GM12878 (cell line): ENCODE measurements around the gene RBM45. TPM values are rescaled to one million over a fixed set of nuclear protein-coding genes. Genes with fewer than 3 reads are reported as not detected.

Source experiments
- ATAC-seq: fragments of 200-7000 bp; cut with Tn5 transposase; 3 replicates; pipeline ENCODE4 v1.9.1; 2020; ENCODE audit warnings: mild to moderate bottlenecking, moderate library complexity
- BruUV-seq: library from RNA; stranded (reverse); fragments of 400-500 nt; replicated peaks from 2 replicates; lab custom pipeline; 2021; lab: Mats Ljungman, UMichigan
- CTCF ChIA-PET: fragments of 300-600 bp; sonication (Branson Sonifier 250); formaldehyde crosslinking; extraction: SDS; loops from one replicate; lab custom pipeline; 2021; ENCODE audit warnings: inconsistent platforms; lab: Yijun Ruan, JAX
- POLR2A ChIA-PET: fragments of 350-600 bp; formaldehyde crosslinking; extraction: SDS; loops from one replicate; lab custom pipeline; 2021; ENCODE audit warnings: inconsistent platforms; lab: Charles Lee
- RAD21 ChIA-PET: fragments of 300-600 bp; sonication (Branson Sonifier 250); formaldehyde crosslinking; loops from one replicate; lab custom pipeline; 2023; ENCODE audit warnings: antibody characterized with exemption; ENCODE audit not compliant: unreplicated experiment; lab: Charles Lee
- SMC1A ChIA-PET: fragments of 300-600 bp; sonication (Branson Sonifier 250); formaldehyde crosslinking; loops from one replicate; lab custom pipeline; 2023; ENCODE audit not compliant: unreplicated experiment, uncharacterized antibody; lab: Charles Lee
- DNase-seq: peaks from one replicate; pipeline ENCODE4 v3.0.0-alpha.2; 2011; ENCODE audit warnings: low read depth, low spot score
- FAIRE-seq: peaks from 3 replicates; lab custom pipeline; 2011; peaks lifted over from hg19 to GRCh38; lab: Jason Lieb, UNC
- H2AFZ ChIP-seq: 2 replicates; pipeline ENCODE4 v1.6.0; 2011; ENCODE audit warnings: low read depth, low read length, control low read depth; ENCODE audit not compliant: control insufficient read depth
- H3K27ac ChIP-seq: 2 replicates; pipeline ENCODE4 v1.5.1; 2011; ENCODE audit warnings: control low read depth; ENCODE audit not compliant: control insufficient read depth, insufficient read depth
- H3K27me3 ChIP-seq, 2 experiments: replicated peaks in 1 of 2; 2 replicates each; pipeline versions ENCODE4 v1.6.0 to v1.6.1; 2011; ENCODE audit warnings: low read length in 1 of 2; ENCODE audit not compliant: control insufficient read depth in 2 of 2, insufficient read depth in 2 of 2
- H3K36me3 ChIP-seq, 2 experiments: 2 replicates each; pipeline ENCODE4 v1.5.1; 2011; ENCODE audit warnings: low read length in 1 of 2; ENCODE audit not compliant: control insufficient read depth in 2 of 2, insufficient read depth in 2 of 2
- H3K4me1 ChIP-seq: 2 replicates; pipeline ENCODE4 v1.6.1; 2011; ENCODE audit warnings: mild to moderate bottlenecking, low read length, moderate library complexity, mixed read lengths; ENCODE audit not compliant: control insufficient read depth, insufficient read depth
- H3K4me2 ChIP-seq: 2 replicates; pipeline ENCODE4 v1.6.0; 2011; ENCODE audit warnings: control low read depth; ENCODE audit not compliant: control insufficient read depth, insufficient read depth
- H3K4me3 ChIP-seq: fragments of 200-600 bp; sonication (generic); 2 replicates; pipeline ENCODE4 v1.5.1; 2016
- H3K79me2 ChIP-seq: 2 replicates; pipeline ENCODE4 v1.6.0; 2011; ENCODE audit warnings: low read length; ENCODE audit not compliant: control insufficient read depth, insufficient read depth
- H3K9ac ChIP-seq: 2 replicates; pipeline ENCODE4 v1.8.0; 2011; ENCODE audit warnings: low read length, control low read depth, mixed read lengths; ENCODE audit not compliant: control insufficient read depth, insufficient read depth
- H3K9me3 ChIP-seq: replicated peaks from 3 replicates; pipeline ENCODE4 v1.5.1; 2011; ENCODE audit warnings: mild to moderate bottlenecking, low read length; ENCODE audit not compliant: control insufficient read depth, insufficient read depth
- H4K20me1 ChIP-seq: 2 replicates; pipeline ENCODE4 v1.6.0; 2011; ENCODE audit not compliant: control insufficient read depth, insufficient read depth
- BCL3 ChIP-seq: IDR thresholded peaks from 2 replicates; pipeline ENCODE4 v1.6.1; 2011; ENCODE audit warnings: borderline replicate concordance, low read depth, mild to moderate bottlenecking, moderate library complexity, low read length; ENCODE audit not compliant: insufficient read depth, poor library complexity, severe bottlenecking
- KAT2A ChIP-seq: conservative IDR thresholded peaks from 2 replicates; pipeline ENCODE4 v1.6.1; 2011; ENCODE audit warnings: low read depth, low read length; ENCODE audit not compliant: control insufficient read depth
- SIX5 ChIP-seq: IDR thresholded peaks from 2 replicates; pipeline ENCODE4 v1.6.1; 2011; ENCODE audit warnings: mild to moderate bottlenecking, low read depth, low read length, moderate library complexity; ENCODE audit not compliant: severe bottlenecking
- SKIL ChIP-seq: fragments of 450-650 bp; IDR thresholded peaks from 2 replicates; pipeline ENCODE4 v1.6.1; 2017; ENCODE audit warnings: mild to moderate bottlenecking, low read depth, inconsistent platforms; ENCODE audit not compliant: poor library complexity, severe bottlenecking
- SMAD1 ChIP-seq: fragments of 450-650 bp; IDR thresholded peaks from 2 replicates; pipeline ENCODE4 v1.6.1; 2018; ENCODE audit warnings: mild to moderate bottlenecking, low read depth; ENCODE audit not compliant: partially characterized antibody
- in situ Hi-C: fragments of 300-500 bp; cut with MboI; formaldehyde crosslinking; loops from 9 replicates; pipeline ENCODE4 v1.14.3; 2018; ENCODE audit warnings: mixed read lengths
- intact Hi-C: fragments of 100-400 bp; cut with micrococcal nuclease; formaldehyde crosslinking; loops from one replicate; pipeline ENCODE4 v1.14.2; 2022; ENCODE audit not compliant: unreplicated experiment
- polyA plus RNA-seq, 11 experiments: library from polyadenylated mRNA; depleted of rRNA in 4 of 11; unstranded in 6 of 11; stranded (reverse) in 5 of 11; fragments of >200 nt; fragmentation: Nextera tagmentation in 4 of 11; fragmentation: Illumina TruSeq in 1 of 11; extraction: Ambion mirVana in 4 of 11; extraction: Trizol in 1 of 11; gene quantifications; 1 replicate in 1 of 11; 2 replicates in 10 of 11; pipeline versions ENCODE4 v1.2.1 to v1.2.3, GENCODE V29; 2011 to 2016; ENCODE audit warnings: inconsistent platforms in 2 of 11, missing spikeins in 2 of 11, low read depth in 1 of 11
- total RNA-seq, 4 experiments: library from RNA; depleted of rRNA in 3 of 4; stranded (reverse); fragments of >200 nt in 3 of 4; fragmentation: Illumina TruSeq in 1 of 4; extraction: Trizol in 1 of 4; gene quantifications; 2 replicates each; pipeline versions ENCODE4 v1.2.1 to v1.2.3, GENCODE V29; 2013 to 2021
- TF ChIP-seq, protein P1 (sequence below): fragments of 450-650 bp; IDR thresholded peaks from 2 replicates; pipeline ENCODE4 v1.6.1; 2017; ENCODE audit warnings: mild to moderate bottlenecking, moderate library complexity

RBM45 gene
- total and polyA plus RNA-seq, 10 of the 15 experiments (the other 5 are each of a cell fraction or from before 2014, with no cell fraction given): 6.2 to 21.7 (median 14.6) TPM

GRCh38 chr2:178125125-178125524, 12.9 kb downstream of the RBM45 start:
- H4K20me1 ChIP-seq: no peaks in the 10 kb centered on the region
- no peak for FAIRE-seq
- ChIA-PET SMC1A (interaction anchor here (0.8 to 0.9 kb wide), 2 partner anchors 8 to 43 kb away, joined by 3 read pairs; no protein-coding TSS in a partner anchor), CTCF (interaction anchor here (1.2 to 1.4 kb wide), 2 partner anchors 9 to 13 kb away, joined by 3 to 6 read pairs; partner anchors contain the start of gene RBM45), POLR2A (no interaction called here)
- no peaks in the 10 kb centered on the region for H3K36me3 ChIP-seq
- H3K4me1 ChIP-seq: no peaks in the 10 kb centered on the region
- H2AFZ ChIP-seq: no peak overlapping the region
- no peak overlapping the region for H3K4me2 ChIP-seq
- no peaks in the 10 kb centered on the region for H3K9me3 ChIP-seq
- no peaks in the 10 kb centered on the region for H3K27me3 ChIP-seq
- H3K27ac ChIP-seq: no peak overlapping the region
- H3K79me2 ChIP-seq: no peaks in the 10 kb centered on the region
- no peak overlapping the region for H3K4me3 ChIP-seq
- intact Hi-C loops: no loop called here
- in situ Hi-C loops: no loop called here
- no peak for DNase-seq
- ATAC-seq: no peak
- no peak for TF ChIP-seq BCL3
- TF ChIP-seq SIX5: no peak
- TF ChIP-seq, protein P1, sequence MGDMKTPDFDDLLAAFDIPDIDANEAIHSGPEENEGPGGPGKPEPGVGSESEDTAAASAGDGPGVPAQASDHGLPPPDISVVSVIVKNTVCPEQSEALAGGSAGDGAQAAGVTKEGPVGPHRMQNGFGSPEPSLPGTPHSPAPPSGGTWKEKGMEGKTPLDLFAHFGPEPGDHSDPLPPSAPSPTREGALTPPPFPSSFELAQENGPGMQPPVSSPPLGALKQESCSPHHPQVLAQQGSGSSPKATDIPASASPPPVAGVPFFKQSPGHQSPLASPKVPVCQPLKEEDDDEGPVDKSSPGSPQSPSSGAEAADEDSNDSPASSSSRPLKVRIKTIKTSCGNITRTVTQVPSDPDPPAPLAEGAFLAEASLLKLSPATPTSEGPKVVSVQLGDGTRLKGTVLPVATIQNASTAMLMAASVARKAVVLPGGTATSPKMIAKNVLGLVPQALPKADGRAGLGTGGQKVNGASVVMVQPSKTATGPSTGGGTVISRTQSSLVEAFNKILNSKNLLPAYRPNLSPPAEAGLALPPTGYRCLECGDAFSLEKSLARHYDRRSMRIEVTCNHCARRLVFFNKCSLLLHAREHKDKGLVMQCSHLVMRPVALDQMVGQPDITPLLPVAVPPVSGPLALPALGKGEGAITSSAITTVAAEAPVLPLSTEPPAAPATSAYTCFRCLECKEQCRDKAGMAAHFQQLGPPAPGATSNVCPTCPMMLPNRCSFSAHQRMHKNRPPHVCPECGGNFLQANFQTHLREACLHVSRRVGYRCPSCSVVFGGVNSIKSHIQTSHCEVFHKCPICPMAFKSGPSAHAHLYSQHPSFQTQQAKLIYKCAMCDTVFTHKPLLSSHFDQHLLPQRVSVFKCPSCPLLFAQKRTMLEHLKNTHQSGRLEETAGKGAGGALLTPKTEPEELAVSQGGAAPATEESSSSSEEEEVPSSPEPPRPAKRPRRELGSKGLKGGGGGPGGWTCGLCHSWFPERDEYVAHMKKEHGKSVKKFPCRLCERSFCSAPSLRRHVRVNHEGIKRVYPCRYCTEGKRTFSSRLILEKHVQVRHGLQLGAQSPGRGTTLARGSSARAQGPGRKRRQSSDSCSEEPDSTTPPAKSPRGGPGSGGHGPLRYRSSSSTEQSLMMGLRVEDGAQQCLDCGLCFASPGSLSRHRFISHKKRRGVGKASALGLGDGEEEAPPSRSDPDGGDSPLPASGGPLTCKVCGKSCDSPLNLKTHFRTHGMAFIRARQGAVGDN: no peak
- no peak for TF ChIP-seq SKIL
- TF ChIP-seq SMAD1: no peak
- TF ChIP-seq KAT2A: no peak
- TF ChIP-seq, all 136 proteins: peak for 0
- RAD21 ChIA-PET: interaction anchor here (0.7 kb wide), 1 partner anchor 13 kb away, joined by 3 read pairs; the partner anchor contains the start of gene RBM45
- BruUV-seq: no TSS peak
- H3K9ac ChIP-seq: no peak overlapping the region
